ENCODE data around the gene LSM3.

LSM3 gene

GRCh38 chr3:14231145-14231990 is 52.8 kb downstream of the LSM3 start:
- no peak overlapping the region for H3K4me2 ChIP-seq (ENCODE audit: low read length)
- no peak overlapping the region for H3K9ac ChIP-seq (ENCODE audit: low read length)
- no peaks in the 10 kb centered on the region for H4K20me1 ChIP-seq (ENCODE audit: insufficient read depth, low read length)
- H3K27me3 ChIP-seq (ENCODE audit: insufficient read depth, low read length) = no peaks in the 10 kb centered on the region; the same call in none of the 2 replicates
- H3K27ac ChIP-seq (ENCODE audit: low read depth, low read length, poor library complexity, severe bottlenecking) = no peak overlapping the region
- H3K4me1 ChIP-seq (ENCODE audit: insufficient read depth, low read length, severe bottlenecking) = peaks cover 16% of the 10 kb centered on the region
- no peaks in the 10 kb centered on the region for H3K36me3 ChIP-seq (ENCODE audit: insufficient read depth, low read length)
- no peaks in the 10 kb centered on the region for H3K9me2 ChIP-seq (ENCODE audit: low read depth, low read length)
- H3K9me3 ChIP-seq (ENCODE audit: low read length) = peaks cover 6% of the 10 kb centered on the region
- H3K79me2 ChIP-seq (ENCODE audit: insufficient read depth, low read length) = no peaks in the 10 kb centered on the region
- no peak overlapping the region for H2AFZ ChIP-seq (ENCODE audit: low read length)
- no peaks in the 10 kb centered on the region for H3F3A ChIP-seq (ENCODE audit: insufficient read depth, low read length)
- no peak for TF ChIP-seq CTCF (IDR thresholded peaks at IDR 0.05; ENCODE audit: low read length)
- TF ChIP-seq EZH2 (IDR thresholded peaks at IDR 0.05; ENCODE audit: borderline replicate concordance, low read length) = no peak
- H3K4me3 ChIP-seq (ENCODE audit: low read depth, low read length, poor library complexity, severe bottlenecking) = no peak overlapping the region

GRCh38 chr3:14231998-14232501 is 53.4 kb downstream of the LSM3 start:
- Histone ChIP-seq H3K9me2 (ENCODE audit: low read depth, low read length) (no peaks in the 10 kb centered on the region), H2AFZ (ENCODE audit: low read length) (no peak overlapping the region), H3F3A (ENCODE audit: insufficient read depth, low read length) (no peaks in the 10 kb centered on the region), H3K79me2 (ENCODE audit: insufficient read depth, low read length) (no peaks in the 10 kb centered on the region), H4K20me1 (ENCODE audit: insufficient read depth, low read length) (no peaks in the 10 kb centered on the region), H3K9me3 (ENCODE audit: low read length) (peaks cover 6% of the 10 kb centered on the region), H3K4me2 (ENCODE audit: low read length) (no peak overlapping the region), H3K4me3 (ENCODE audit: low read depth, low read length, poor library complexity, severe bottlenecking) (no peak overlapping the region), H3K9ac (ENCODE audit: low read length) (no peak overlapping the region), H3K36me3 (ENCODE audit: insufficient read depth, low read length) (no peaks in the 10 kb centered on the region), H3K27me3 (ENCODE audit: insufficient read depth, low read length) (no peaks in the 10 kb centered on the region; the same call in none of the 2 replicates), H3K27ac (ENCODE audit: low read depth, low read length, poor library complexity, severe bottlenecking) (no peak overlapping the region), H3K4me1 (ENCODE audit: insufficient read depth, low read length, severe bottlenecking) (peaks cover 12% of the 10 kb centered on the region)
- TF ChIP-seq EZH2 (IDR thresholded peaks at IDR 0.05; ENCODE audit: borderline replicate concordance, low read length) (no peak), CTCF (IDR thresholded peaks at IDR 0.05; ENCODE audit: low read length) (no peak)

- Histone ChIP-seq H2AFZ (ENCODE audit: low read length) (no peak overlapping the region), H3F3A (ENCODE audit: insufficient read depth, low read length) (no peaks in the 10 kb centered on the region), H3K9me3 (ENCODE audit: low read length) (peaks cover 6% of the 10 kb centered on the region), H3K27me3 (ENCODE audit: insufficient read depth, low read length) (no peaks in the 10 kb centered on the region; the same call in none of the 2 replicates), H3K4me2 (ENCODE audit: low read length) (no peak overlapping the region), H4K20me1 (ENCODE audit: insufficient read depth, low read length) (no peaks in the 10 kb centered on the region), H3K4me3 (ENCODE audit: low read depth, low read length, poor library complexity, severe bottlenecking) (no peak overlapping the region), H3K27ac (ENCODE audit: low read depth, low read length, poor library complexity, severe bottlenecking) (no peak overlapping the region), H3K36me3 (ENCODE audit: insufficient read depth, low read length) (no peaks in the 10 kb centered on the region), H3K79me2 (ENCODE audit: insufficient read depth, low read length) (no peaks in the 10 kb centered on the region), H3K4me1 (ENCODE audit: insufficient read depth, low read length, severe bottlenecking) (peaks cover under 1% of the 10 kb centered on the region), H3K9ac (ENCODE audit: low read length) (no peak overlapping the region), H3K9me2 (ENCODE audit: low read depth, low read length) (no peaks in the 10 kb centered on the region)
- TF ChIP-seq EZH2 (IDR thresholded peaks at IDR 0.05; ENCODE audit: borderline replicate concordance, low read length) (no peak), CTCF (IDR thresholded peaks at IDR 0.05; ENCODE audit: low read length) (no peak)
These were observed 55.8 kb downstream of the LSM3 start for GRCh38 chr3:14234251-14235002.

All from OCI-LY1 (cell line).